H1 (cell line): ENCODE data around the gene KANSL3. TPM values are rescaled to one million over a fixed set of nuclear protein-coding genes. Genes with fewer than 3 reads are reported as not detected.

Experiments used
- CTCF ChIA-PET: fragments of 300-600 bp; sonication (Branson Sonifier 250); formaldehyde crosslinking; loops from one replicate; lab custom pipeline; 2021; ENCODE audit not compliant: partially characterized antibody; lab: Charles Lee
- POLR2A ChIA-PET: fragments of 300-600 bp; sonication (Branson Sonifier 250); formaldehyde crosslinking; loops from one replicate; lab custom pipeline; 2021; ENCODE audit warnings: inconsistent platforms; ENCODE audit not compliant: partially characterized antibody; lab: Charles Lee
- DNase-seq, 2 experiments: peaks; one replicate each; pipeline versions ENCODE4 v3.0.0 to v3.0.0-alpha.2; 2010 to 2022; ENCODE audit warnings: low spot score in 2 of 2, low read depth in 1 of 2, mixed read lengths in 1 of 2
- FAIRE-seq: peaks from 2 replicates; lab custom pipeline; 2011; peaks lifted over from hg19 to GRCh38; lab: Jason Lieb, UNC
- H2AFZ ChIP-seq: 2 replicates; pipeline ENCODE4 v1.8.1; 2012; ENCODE audit warnings: low read length, inconsistent platforms
- H2AK5ac ChIP-seq: 2 replicates; pipeline ENCODE4 v1.6.1; 2013; ENCODE audit warnings: low read depth, low read length
- H2BK120ac ChIP-seq: replicated peaks from 2 replicates; pipeline ENCODE3; 2013; ENCODE audit warnings: low read depth, low read length, inconsistent platforms
- H2BK12ac ChIP-seq: 2 replicates; pipeline ENCODE4 v1.6.1; 2013; ENCODE audit warnings: low read depth, low read length
- H2BK15ac ChIP-seq: 2 replicates; pipeline ENCODE4 v1.6.1; 2013; ENCODE audit warnings: low read length
- H2BK20ac ChIP-seq: 2 replicates; pipeline ENCODE4 v1.6.1; 2013; ENCODE audit warnings: low read length
- H2BK5ac ChIP-seq: 2 replicates; pipeline ENCODE4 v1.6.1; 2013; ENCODE audit warnings: low read depth, low read length
- H3K14ac ChIP-seq: 2 replicates; pipeline ENCODE4 v1.6.1; 2013; ENCODE audit warnings: inconsistent platforms; ENCODE audit not compliant: insufficient read length
- H3K18ac ChIP-seq: 2 replicates; pipeline ENCODE4 v1.6.1; 2013; ENCODE audit warnings: low read length; ENCODE audit errors: extremely low read depth
- H3K23ac ChIP-seq: 2 replicates; pipeline ENCODE4 v1.6.1; 2013; ENCODE audit warnings: inconsistent platforms; ENCODE audit not compliant: insufficient read length
- H3K23me2 ChIP-seq: 2 replicates; pipeline ENCODE4 v1.6.1; 2013; ENCODE audit warnings: low read depth, low read length
- H3K27ac ChIP-seq: 2 replicates; pipeline ENCODE4 v1.6.1; 2011; ENCODE audit warnings: low read depth, low read length, inconsistent platforms
- H3K27me3 ChIP-seq, 4 experiments: replicated peaks in 1 of 4; 1 replicate in 1 of 4; 2 replicates in 3 of 4; pipeline versions ENCODE4 v1.6.1 to v1.8.1; 2011 to 2013; ENCODE audit warnings: low read length in 3 of 4, mild to moderate bottlenecking in 3 of 4, inconsistent platforms in 2 of 4, mixed read lengths in 2 of 4, moderate library complexity in 1 of 4; ENCODE audit not compliant: control insufficient read depth in 3 of 4, insufficient read depth in 3 of 4; ENCODE audit errors: extremely low read depth in 1 of 4
- H3K36me3 ChIP-seq, 4 experiments: 2 replicates each; pipeline versions ENCODE4 v1.6.1 to v1.8.1; 2011 to 2013; ENCODE audit warnings: mild to moderate bottlenecking in 4 of 4, low read length in 3 of 4, moderate library complexity in 2 of 4, control low read depth in 1 of 4, inconsistent platforms in 1 of 4; ENCODE audit not compliant: insufficient read depth in 4 of 4, control insufficient read depth in 2 of 4
- H3K4ac ChIP-seq: replicated peaks from 2 replicates; pipeline ENCODE3; 2013; ENCODE audit warnings: low read length, low read depth, mixed read lengths, inconsistent platforms; ENCODE audit not compliant: insufficient read length
- H3K4me1 ChIP-seq, 4 experiments: replicated peaks in 1 of 4; 1 replicate in 1 of 4; 2 replicates in 3 of 4; pipeline versions ENCODE4 v1.6.1 to v1.8.1; 2011 to 2013; ENCODE audit warnings: low read length in 3 of 4, inconsistent platforms in 2 of 4, mixed read lengths in 1 of 4; ENCODE audit not compliant: insufficient read depth in 4 of 4, control insufficient read depth in 3 of 4
- H3K4me2 ChIP-seq, 2 experiments: 2 replicates each; pipeline versions ENCODE4 v1.6.1 to v1.8.1; 2011 to 2013; ENCODE audit warnings: low read depth in 2 of 2, low read length in 2 of 2, control low read depth in 1 of 2, inconsistent platforms in 1 of 2, mild to moderate bottlenecking in 1 of 2; ENCODE audit not compliant: insufficient read depth in 1 of 2
- H3K4me3 ChIP-seq, 4 experiments: fragments of 200-600, 300-600 bp in 1 of 4; sonication (generic), shearing (Covaris generic), sonication (Bioruptor Twin) in 1 of 4; 2 replicates each; pipeline versions ENCODE4 v1.5.1 to v1.8.1; 2011 to 2016; ENCODE audit warnings: low read length in 4 of 4, low read depth in 3 of 4, control low read depth in 2 of 4, inconsistent platforms in 2 of 4, mild to moderate bottlenecking in 2 of 4, mixed read lengths in 1 of 4, moderate library complexity in 1 of 4; ENCODE audit not compliant: insufficient read depth in 2 of 4; ENCODE audit errors: extremely low read depth in 1 of 4
- H3K56ac ChIP-seq: replicated peaks from 2 replicates; pipeline ENCODE3; 2013; ENCODE audit warnings: low read depth, mild to moderate bottlenecking, mixed read lengths, low read length, inconsistent platforms; ENCODE audit not compliant: insufficient read length
- H3K79me1 ChIP-seq: 2 replicates; pipeline ENCODE4 v1.6.1; 2013; ENCODE audit warnings: low read depth, low read length, control low read depth
- H3K79me2 ChIP-seq, 2 experiments: 2 replicates each; pipeline versions ENCODE4 v1.6.1 to v1.8.1; 2012 to 2013; ENCODE audit warnings: low read length in 2 of 2, mild to moderate bottlenecking in 2 of 2, inconsistent platforms in 1 of 2; ENCODE audit not compliant: insufficient read depth in 2 of 2, control insufficient read depth in 1 of 2
- H3K9ac ChIP-seq, 4 experiments: replicated peaks in 1 of 4; 1 replicate in 1 of 4; 2 replicates in 3 of 4; pipeline versions ENCODE4 v1.6.1 to v1.8.1; 2011 to 2013; ENCODE audit warnings: low read depth in 3 of 4, low read length in 3 of 4, control low read depth in 2 of 4, mild to moderate bottlenecking in 2 of 4, moderate library complexity in 2 of 4, inconsistent platforms in 1 of 4; ENCODE audit errors: extremely low read depth in 1 of 4
- H3K9me3 ChIP-seq, 2 experiments: 2 replicates each; pipeline versions ENCODE4 v1.6.1 to v1.8.1; 2012 to 2013; ENCODE audit warnings: mild to moderate bottlenecking in 2 of 2, moderate library complexity in 2 of 2, control low read depth in 1 of 2, inconsistent platforms in 1 of 2, low read depth in 1 of 2, low read length in 1 of 2, mixed read lengths in 1 of 2; ENCODE audit not compliant: insufficient read depth in 2 of 2
- H4K20me1 ChIP-seq, 2 experiments: replicated peaks in 1 of 2; 2 replicates each; pipeline versions ENCODE3 to v1.8.1; 2011 to 2013; ENCODE audit warnings: inconsistent platforms in 2 of 2, low read length in 2 of 2, mild to moderate bottlenecking in 1 of 2; ENCODE audit not compliant: insufficient read depth in 2 of 2, control insufficient read depth in 1 of 2
- H4K5ac ChIP-seq: 2 replicates; pipeline ENCODE4 v1.6.1; 2013; ENCODE audit warnings: low read length, low read depth, mixed read lengths, inconsistent platforms; ENCODE audit not compliant: insufficient read length
- H4K8ac ChIP-seq: 2 replicates; pipeline ENCODE4 v1.8.0; 2013; ENCODE audit warnings: mild to moderate bottlenecking, moderate library complexity, low read length, inconsistent platforms; ENCODE audit not compliant: insufficient read depth; ENCODE audit errors: extremely low read depth
- H4K91ac ChIP-seq: replicated peaks from 2 replicates; pipeline ENCODE3; 2013; ENCODE audit warnings: low read length, mixed read lengths, inconsistent platforms; ENCODE audit not compliant: insufficient read length
- BACH1 ChIP-seq: IDR thresholded peaks from 2 replicates; pipeline ENCODE4 v1.6.1; 2012; ENCODE audit warnings: low read length, improper control_type of control experiment
- BRCA1 ChIP-seq: IDR thresholded peaks from 2 replicates; pipeline ENCODE4 v1.6.1; 2012; ENCODE audit warnings: low read depth, low read length, improper control_type of control experiment
- CBX8 ChIP-seq: fragments of 300-800, 300-1000 bp; sonication (generic); IDR thresholded peaks from 2 replicates; pipeline ENCODE4 v1.7.1; 2016; ENCODE audit warnings: low read depth, low read length, borderline replicate concordance
- EGR1 ChIP-seq: IDR thresholded peaks from 2 replicates; pipeline ENCODE4 v1.6.1; 2011; ENCODE audit warnings: low read depth, low read length, borderline replicate concordance
- GTF2F1 ChIP-seq: IDR thresholded peaks from 2 replicates; pipeline ENCODE4 v1.6.1; 2012; ENCODE audit warnings: low read depth, low read length, improper control_type of control experiment, borderline replicate concordance
- HDAC2 ChIP-seq, 2 experiments: fragments of 300-600 bp in 1 of 2; sonication (generic) in 1 of 2; IDR thresholded peaks; 2 replicates each; pipeline ENCODE4 v1.6.1; 2011 to 2012; ENCODE audit warnings: low read depth in 2 of 2, low read length in 2 of 2, mild to moderate bottlenecking in 2 of 2, moderate library complexity in 2 of 2, borderline replicate concordance in 1 of 2, inconsistent platforms in 1 of 2
- KDM1A ChIP-seq: fragments of 200-600, 300-600 bp; sonication (generic); IDR thresholded peaks from 2 replicates; pipeline ENCODE4 v1.7.1; 2016; ENCODE audit warnings: mild to moderate bottlenecking, low read length, borderline replicate concordance
- NANOG ChIP-seq: IDR thresholded peaks from 2 replicates; pipeline ENCODE4 v1.6.1; 2011; ENCODE audit warnings: low read length, low read depth, mild to moderate bottlenecking, inconsistent platforms; ENCODE audit not compliant: insufficient read depth, poor library complexity, severe bottlenecking
- POLR2A ChIP-seq, 2 experiments: IDR thresholded peaks; 1 replicate in 1 of 2; 2 replicates in 1 of 2; pipeline ENCODE4 v1.6.1; 2011; ENCODE audit warnings: low read depth in 2 of 2, low read length in 2 of 2, mild to moderate bottlenecking in 2 of 2; ENCODE audit errors: control extremely low read depth in 1 of 2
- POU5F1 ChIP-seq: IDR thresholded peaks from 2 replicates; pipeline ENCODE4 v1.6.1; 2011; ENCODE audit warnings: low read depth, mild to moderate bottlenecking, low read length, moderate library complexity
- RAD21 ChIP-seq, 2 experiments: IDR thresholded peaks in 1 of 2; conservative IDR thresholded peaks in 1 of 2; 2 replicates each; pipeline ENCODE4 v1.6.1; 2011; ENCODE audit warnings: low read depth in 2 of 2, low read length in 2 of 2, improper control_type of control experiment in 1 of 2, inconsistent platforms in 1 of 2, mild to moderate bottlenecking in 1 of 2, moderate library complexity in 1 of 2
- RFX5 ChIP-seq: IDR thresholded peaks from 2 replicates; pipeline ENCODE4 v1.6.1; 2011; ENCODE audit warnings: low read depth, low read length, improper control_type of control experiment, borderline replicate concordance
- SAP30 ChIP-seq: fragments of 300-600 bp; sonication (generic); IDR thresholded peaks from 2 replicates; pipeline ENCODE4 v1.7.1; 2012; ENCODE audit warnings: low read length, moderate library complexity, mild to moderate bottlenecking, inconsistent platforms; ENCODE audit not compliant: insufficient read depth, insufficient replicate concordance
- TEAD4 ChIP-seq: IDR thresholded peaks from 2 replicates; pipeline ENCODE4 v1.6.1; 2012; ENCODE audit warnings: low read depth, low read length, inconsistent platforms, mixed read lengths
- YY1 ChIP-seq: IDR thresholded peaks from 2 replicates; pipeline ENCODE4 v1.6.1; 2011; ENCODE audit warnings: low read depth, mild to moderate bottlenecking, low read length
- WGBS, 2 experiments: shearing (Covaris generic) in 1 of 2; methylation state at CpG; one replicate each; pipeline versions ENCODE4 v1.1.6 to v1.1.7; 2013 to 2015; ENCODE audit warnings: low lambda C conversion rate in 2 of 2, mixed read lengths in 2 of 2, inconsistent platforms in 1 of 2, low coverage in 1 of 2, missing lambda C conversion rate in 1 of 2; ENCODE audit not compliant: insufficient replicate concordance in 2 of 2, insufficient coverage in 1 of 2, insufficient read length in 1 of 2; ENCODE audit errors: extremely low coverage in 1 of 2, missing lambda C conversion rate in 1 of 2; 5-methylcytosine and 5-hydroxymethylcytosine counted together
- polyA plus RNA-seq, 7 experiments: library from polyadenylated mRNA; depleted of rRNA in 3 of 7; stranded (reverse) in 5 of 7; unstranded in 2 of 7; fragments of >200 nt in 5 of 7; fragments of 200-250 nt in 2 of 7; gene quantifications; 1 replicate in 5 of 7; 2 replicates in 1 of 7; 4 replicates in 1 of 7; pipeline versions ENCODE4 v1.2.1 to v1.2.3, GENCODE V29; 2011 to 2013; ENCODE audit warnings: missing spikeins in 2 of 7, mixed read lengths in 2 of 7
- total RNA-seq: library from RNA; stranded (reverse); fragmentation: NEBNext Ultra II Directional; extraction: Animal tissue kit (Norgen Biotek cat#: 25700); gene quantifications from 2 replicates; pipeline ENCODE4 v1.2.1, GENCODE V29; 2021

The KANSL3 gene
- total and polyA plus RNA-seq, 2 of the 8 experiments (the other 6 are each of a cell fraction or from before 2014, with no cell fraction given): 19.8 to 31.4 TPM

DNA sequence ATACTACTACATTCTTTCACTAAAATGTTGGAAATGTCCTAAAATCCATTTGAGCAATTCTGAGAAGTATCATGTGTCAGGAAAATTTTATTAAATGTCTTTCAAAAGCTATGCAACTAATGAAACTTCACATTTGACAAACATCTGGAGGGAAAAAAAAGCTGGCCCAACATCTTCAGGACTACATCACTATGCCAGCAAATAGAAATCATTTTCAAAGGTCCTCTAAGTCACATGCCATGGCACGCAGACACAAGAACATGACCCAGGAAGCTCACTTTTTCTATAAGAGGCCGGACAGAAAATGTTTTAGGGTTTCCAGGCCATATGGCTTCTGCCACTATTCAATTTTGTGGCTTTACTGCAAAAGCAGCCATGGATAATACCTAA lies 11.6 kb downstream of the KANSL3 start:
- Histone ChIP-seq H2BK5ac (no peak overlapping the region), H3K9ac (no peak overlapping the region), H2BK20ac (no peak overlapping the region), H3K36me3 (peaks cover 3 to 42% (median 16%) of the 10 kb centered on the region in 4 experiments; a peak in 7 of 8 replicates), H3K9me3 (no peaks in the 10 kb centered on the region), H3K79me2 (no peaks in the 10 kb centered on the region), H3K23ac (no peak overlapping the region), H3K14ac (no peak overlapping the region), H3K4ac (no peak overlapping the region), H2BK15ac (no peak overlapping the region), H3K4me1 (no peaks in the 10 kb centered on the region), H4K20me1 (peaks cover 5% of the 10 kb centered on the region in 2 experiments), H4K91ac (no peak overlapping the region), H3K27ac (no peak overlapping the region), H3K79me1 (peaks cover 5% of the 10 kb centered on the region), H4K8ac (no peak overlapping the region), H2AK5ac (no peak overlapping the region), H3K4me2 (no peak overlapping the region), H2BK12ac (no peak overlapping the region), H4K5ac (no peak overlapping the region), H3K23me2 (no peaks in the 10 kb centered on the region), H3K27me3 (no peaks in the 10 kb centered on the region), H3K18ac (no peak overlapping the region), H3K56ac (no peak overlapping the region), H2BK120ac (no peak overlapping the region), H2AFZ (no peak overlapping the region), H3K4me3 (no peak overlapping the region)
- POLR2A ChIA-PET: no interaction called here
- FAIRE-seq (no peak), DNase-seq (no peak)
- CTCF ChIA-PET: no interaction called here
- WGBS, 2 experiments: 91% methylated on average over 2 of the region's 2 CpGs; no CpG with 5 or more reads in 1 of the 2 experiments
- TF ChIP-seq KDM1A: no peak
- no peak for TF ChIP-seq GTF2F1
- no peak for TF ChIP-seq YY1
- no peak for TF ChIP-seq TEAD4
- no peak for TF ChIP-seq POLR2A (IDR thresholded peaks at IDR 0.05; ENCODE audit: control extremely low read depth in 1 of 2, low read depth in 2 of 2, low read length in 2 of 2)
- no peak for TF ChIP-seq BRCA1
- TF ChIP-seq SAP30: no peak
- TF ChIP-seq NANOG: no peak
- TF ChIP-seq EGR1: no peak
- TF ChIP-seq HDAC2 (IDR thresholded peaks at IDR 0.05; ENCODE audit: borderline replicate concordance in 1 of 2, low read depth in 2 of 2, low read length in 2 of 2): no peak
- no peak for TF ChIP-seq RFX5
- no peak for TF ChIP-seq CBX8
- no peak for TF ChIP-seq RAD21 (IDR thresholded peaks at IDR 0.05 in 1 of 2, conservative IDR thresholded peaks at IDR 0.05 in 1 of 2; ENCODE audit: low read depth in 2 of 2, low read length in 2 of 2)
- TF ChIP-seq POU5F1: no peak
- TF ChIP-seq BACH1: no peak
